Gastrocnemius medialis (tissue), 4 donors: Measurements from ENCODE around the gene BBOX1. TPM values are rescaled to one million over a fixed set of nuclear protein-coding genes. Genes with fewer than 3 reads are reported as not detected.

Source experiments
- ATAC-seq, 2 donors: fragments of 150-250 bp; one replicate each; pipeline ENCODE4 v1.9.1; 2016
- DNase-seq, 2 donors: peaks; one replicate each; pipeline ENCODE4 v3.0.0-alpha.2; 2019
- H3K27ac ChIP-seq, 4 donors: fragments of 200-600 bp; sonication (generic); 1 replicate in 1 of 4; 2 replicates in 3 of 4; pipeline ENCODE4 v1.5.1; 2016 to 2018; ENCODE audit warnings: mild to moderate bottlenecking in 2 of 4, moderate library complexity in 1 of 4
- H3K27me3 ChIP-seq, 3 donors: fragments of 200-600 bp; sonication (generic) in 2 of 3; 1 replicate in 1 of 3; 2 replicates in 2 of 3; pipeline versions ENCODE4 v1.5.1 to v1.6.0; 2016 to 2019; ENCODE audit warnings: mild to moderate bottlenecking in 1 of 3, moderate library complexity in 1 of 3
- H3K36me3 ChIP-seq, 2 donors: fragments of 200-600 bp; sonication (generic) in 1 of 2; one replicate each; pipeline ENCODE4 v1.5.1; 2017 to 2018
- H3K4me1 ChIP-seq, 2 donors: fragments of 200-600 bp; sonication (generic) in 1 of 2; one replicate each; pipeline ENCODE4 v1.5.1; 2016 to 2017; ENCODE audit warnings: mild to moderate bottlenecking in 2 of 2
- H3K4me3 ChIP-seq, 4 donors: fragments of 200-600 bp; sonication (generic) in 3 of 4; 1 replicate in 1 of 4; 2 replicates in 3 of 4; pipeline ENCODE4 v1.5.1; 2016 to 2019; ENCODE audit warnings: mild to moderate bottlenecking in 2 of 4
- H3K9me3 ChIP-seq, 3 donors: fragments of 200-600 bp; sonication (generic) in 2 of 3; 1 replicate in 1 of 3; 2 replicates in 2 of 3; pipeline ENCODE4 v1.5.1; 2016 to 2019
- POLR2A ChIP-seq, 2 donors: fragments of 450-650 bp; IDR thresholded peaks; one replicate each; pipeline ENCODE4 v1.6.1; 2017; ENCODE audit warnings: antibody characterized with exemption in 2 of 2, mild to moderate bottlenecking in 2 of 2, moderate library complexity in 2 of 2
- in situ Hi-C, 4 donors: fragments of 200-750 bp; cut with MboI; loops; one replicate each; pipeline versions ENCODE4 v1.15.0 to v1.8.0; 2017; ENCODE audit warnings: low sequenced_read_pairs in 4 of 4
- intact Hi-C: fragments of 100-400 bp; cut with DNase I; formaldehyde crosslinking; loops from one replicate; pipeline ENCODE4 v1.15.1; 2023; ENCODE audit warnings: low total_unique reads
- total RNA-seq, 4 donors: library from RNA; depleted of rRNA; stranded (reverse); fragments of >200 nt; gene quantifications; one replicate each; pipeline versions ENCODE4 v1.1.0 to v1.2.3, GENCODE V29; 2016
- TF ChIP-seq, protein P1 (sequence below), 5 experiments: fragments of 450-650 bp in 3 of 5; fragments of 200-600 bp in 2 of 5; sonication (generic) in 2 of 5; IDR thresholded peaks in 4 of 5; conservative IDR thresholded peaks in 1 of 5; 1 replicate in 4 of 5; 2 replicates in 1 of 5; pipeline ENCODE4 v1.5.1; 2016 to 2019; ENCODE audit warnings: antibody characterized with exemption in 5 of 5, mild to moderate bottlenecking in 3 of 5, moderate library complexity in 3 of 5

The BBOX1 gene
- total RNA-seq, 4 donors from 2014 or later, result 0.25 to 10.2 (median 0.65) TPM; not detected in 1

DNA sequence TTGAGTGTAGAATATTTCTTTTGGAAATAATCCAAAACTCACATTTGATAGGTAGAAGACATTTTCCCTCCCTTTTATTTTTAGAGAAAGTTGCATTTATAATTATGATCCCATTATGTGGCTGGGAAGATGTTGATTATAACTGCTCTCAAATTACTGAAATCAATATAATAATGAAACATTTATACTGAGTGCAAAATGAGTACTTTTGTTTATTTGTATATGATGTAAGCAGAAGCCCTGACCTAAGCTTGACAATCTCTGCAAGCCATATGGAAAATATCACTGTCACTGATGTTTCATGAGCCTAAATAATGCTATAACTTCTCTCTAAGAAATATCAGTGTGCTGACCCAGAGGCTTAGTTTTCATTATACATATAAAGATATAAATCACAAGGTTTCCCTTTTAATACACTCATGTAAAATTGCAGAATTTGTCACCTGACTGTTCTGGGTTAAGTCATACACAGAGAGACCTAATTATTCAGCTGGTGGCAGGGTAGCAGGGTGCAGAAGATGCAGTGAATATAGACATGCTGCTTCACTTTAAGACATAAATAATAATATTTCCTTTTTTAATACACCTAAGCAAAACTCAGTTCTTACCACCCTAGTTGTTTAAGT is 99.2 kb downstream of the BBOX1 start:
- Histone ChIP-seq H3K4me1 (no peaks in the 10 kb centered on the region), H3K27me3 (no peaks in the 10 kb centered on the region), H3K4me3 (no peak overlapping the region), H3K27ac (no peak overlapping the region), H3K9me3 (no peaks in the 10 kb centered on the region), H3K36me3 (no peaks in the 10 kb centered on the region)
- intact Hi-C loops, result no loop called here
- DNase-seq, result no peak
- in situ Hi-C loops, result loop anchor here in 1 of 4 donors (25.0 kb wide), 1 partner anchor 853 kb away; no protein-coding TSS in a partner anchor
- ATAC-seq, result no peak
- TF ChIP-seq POLR2A (IDR thresholded peaks at IDR 0.05), result no peak
- TF ChIP-seq, protein P1, sequence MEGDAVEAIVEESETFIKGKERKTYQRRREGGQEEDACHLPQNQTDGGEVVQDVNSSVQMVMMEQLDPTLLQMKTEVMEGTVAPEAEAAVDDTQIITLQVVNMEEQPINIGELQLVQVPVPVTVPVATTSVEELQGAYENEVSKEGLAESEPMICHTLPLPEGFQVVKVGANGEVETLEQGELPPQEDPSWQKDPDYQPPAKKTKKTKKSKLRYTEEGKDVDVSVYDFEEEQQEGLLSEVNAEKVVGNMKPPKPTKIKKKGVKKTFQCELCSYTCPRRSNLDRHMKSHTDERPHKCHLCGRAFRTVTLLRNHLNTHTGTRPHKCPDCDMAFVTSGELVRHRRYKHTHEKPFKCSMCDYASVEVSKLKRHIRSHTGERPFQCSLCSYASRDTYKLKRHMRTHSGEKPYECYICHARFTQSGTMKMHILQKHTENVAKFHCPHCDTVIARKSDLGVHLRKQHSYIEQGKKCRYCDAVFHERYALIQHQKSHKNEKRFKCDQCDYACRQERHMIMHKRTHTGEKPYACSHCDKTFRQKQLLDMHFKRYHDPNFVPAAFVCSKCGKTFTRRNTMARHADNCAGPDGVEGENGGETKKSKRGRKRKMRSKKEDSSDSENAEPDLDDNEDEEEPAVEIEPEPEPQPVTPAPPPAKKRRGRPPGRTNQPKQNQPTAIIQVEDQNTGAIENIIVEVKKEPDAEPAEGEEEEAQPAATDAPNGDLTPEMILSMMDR (IDR thresholded peaks at IDR 0.05 in 4 of 5, conservative IDR thresholded peaks at IDR 0.05 in 1 of 5), result no peak

DNA sequence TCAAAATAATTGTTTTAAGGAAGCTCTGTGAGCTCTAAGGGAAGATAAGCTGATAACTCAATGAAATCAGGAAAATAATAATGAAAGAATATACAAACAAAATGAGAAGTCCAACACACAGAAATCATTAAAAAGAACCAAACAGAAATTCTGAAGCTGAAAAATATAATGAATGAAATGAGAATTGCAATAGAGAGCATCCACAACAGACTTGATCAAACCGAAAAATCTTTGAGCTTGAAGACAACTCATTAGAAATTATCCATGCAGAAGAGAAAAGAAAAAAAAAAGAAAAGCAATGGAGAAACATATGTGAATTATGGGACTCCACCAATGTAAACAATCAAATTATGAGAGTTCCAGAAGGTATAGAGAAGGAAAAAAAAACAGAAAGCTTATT is 101.0 kb downstream of the BBOX1 start:
- TF ChIP-seq, protein P1 (IDR thresholded peaks at IDR 0.05 in 4 of 5, conservative IDR thresholded peaks at IDR 0.05 in 1 of 5), result no peak
- no peak for TF ChIP-seq POLR2A (IDR thresholded peaks at IDR 0.05)
- no peak overlapping the region for H3K4me3 ChIP-seq
- H3K4me1 ChIP-seq, result no peaks in the 10 kb centered on the region
- no peaks in the 10 kb centered on the region for H3K27me3 ChIP-seq
- no peak for DNase-seq
- no peaks in the 10 kb centered on the region for H3K36me3 ChIP-seq
- H3K9me3 ChIP-seq, result no peaks in the 10 kb centered on the region
- intact Hi-C loops (no loop called here), in situ Hi-C loops (loop anchor here in 1 of 4 donors (25.0 kb wide), 1 partner anchor 854 kb away; no protein-coding TSS in a partner anchor)
- ATAC-seq, result no peak
- no peak overlapping the region for H3K27ac ChIP-seq

DNA sequence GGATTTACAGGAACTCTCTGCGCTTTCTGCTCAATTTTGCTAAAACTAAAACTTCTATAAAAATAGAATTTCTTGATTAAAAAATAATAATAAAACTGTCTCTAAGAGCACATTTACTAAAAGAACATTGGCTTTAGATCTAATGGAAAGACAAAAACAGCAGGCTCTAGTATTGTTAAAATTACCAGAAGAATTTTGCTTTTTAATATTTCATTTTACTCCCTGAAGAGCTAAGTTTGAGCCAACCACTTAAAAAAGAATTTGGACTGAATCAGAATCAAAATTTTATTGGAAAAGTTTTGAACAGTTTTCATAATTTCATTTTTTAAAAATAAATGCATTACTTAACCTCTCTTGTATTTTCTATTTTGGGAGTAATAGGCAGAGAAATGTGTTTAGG is 107.3 kb downstream of the BBOX1 start:
- no peaks in the 10 kb centered on the region for H3K9me3 ChIP-seq
- DNase-seq (no peak), ATAC-seq (no peak)
- H3K4me3 ChIP-seq, result no peak overlapping the region
- no peak overlapping the region for H3K27ac ChIP-seq
- no peak for TF ChIP-seq POLR2A (IDR thresholded peaks at IDR 0.05)
- TF ChIP-seq, protein P1 (IDR thresholded peaks at IDR 0.05 in 4 of 5, conservative IDR thresholded peaks at IDR 0.05 in 1 of 5), result no peak
- no peaks in the 10 kb centered on the region for H3K36me3 ChIP-seq
- in situ Hi-C loops (loop anchor here in 1 of 4 donors (25.0 kb wide), 1 partner anchor 861 kb away; no protein-coding TSS in a partner anchor), intact Hi-C loops (no loop called here)
- no peaks in the 10 kb centered on the region for H3K27me3 ChIP-seq
- no peaks in the 10 kb centered on the region for H3K4me1 ChIP-seq

DNA sequence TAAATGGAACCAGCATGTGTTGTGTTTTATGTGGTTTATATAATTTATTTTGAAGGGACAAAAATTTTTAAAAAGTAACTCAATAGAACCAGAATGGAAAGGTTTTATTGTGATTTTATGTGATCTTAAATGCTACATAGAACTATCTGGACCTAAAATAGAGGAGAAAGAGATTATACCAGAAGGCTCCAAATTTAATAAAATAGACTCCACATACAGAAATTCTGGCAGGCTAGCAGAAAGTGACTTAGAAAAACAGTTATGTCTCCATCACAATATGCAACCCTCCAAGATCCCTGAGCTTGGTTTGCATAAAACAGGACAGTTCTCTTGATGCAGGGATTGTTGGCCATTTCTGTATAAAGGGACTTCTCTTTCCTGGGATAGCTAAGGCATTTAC is 107.9 kb downstream of the BBOX1 start:
- intact Hi-C loops, result no loop called here
- in situ Hi-C loops, result loop anchor here in 1 of 4 donors (25.0 kb wide), 1 partner anchor 861 kb away; no protein-coding TSS in a partner anchor
- Histone ChIP-seq H3K4me1 (no peaks in the 10 kb centered on the region), H3K36me3 (no peaks in the 10 kb centered on the region), H3K27me3 (no peaks in the 10 kb centered on the region), H3K27ac (no peak overlapping the region), H3K9me3 (no peaks in the 10 kb centered on the region), H3K4me3 (no peak overlapping the region)
- ATAC-seq (no peak), DNase-seq (no peak)
- TF ChIP-seq POLR2A (IDR thresholded peaks at IDR 0.05), result no peak
- TF ChIP-seq, protein P1 (IDR thresholded peaks at IDR 0.05 in 4 of 5, conservative IDR thresholded peaks at IDR 0.05 in 1 of 5), result no peak
